PC-3 (cell line): Measurements from ENCODE around the gene GAB3. TPM values are rescaled to one million over a fixed set of nuclear protein-coding genes. Genes with fewer than 3 reads are reported as not detected.

Source experiments
- ATAC-seq: fragments of 200-7000 bp; cut with Tn5 transposase; 2 replicates; pipeline ENCODE4 v1.9.1; 2020; ENCODE audit warnings: mild to moderate bottlenecking, moderate library complexity
- BruUV-seq: library from RNA; stranded (reverse); fragments of 400-500 nt; replicated peaks from 2 replicates; lab custom pipeline; 2021; lab: Mats Ljungman, UMichigan
- CTCF ChIA-PET: fragments of 300-600 bp; sonication (Branson Sonifier 250); formaldehyde crosslinking; loops from one replicate; lab custom pipeline; 2022; ENCODE audit warnings: antibody characterized with exemption; lab: Charles Lee
- POLR2A ChIA-PET: fragments of 300-600 bp; sonication (Branson Sonifier 250); formaldehyde crosslinking; loops from one replicate; lab custom pipeline; 2022; ENCODE audit warnings: antibody characterized with exemption; ENCODE audit not compliant: unreplicated experiment; lab: Charles Lee
- DNase-seq: peaks from one replicate; pipeline ENCODE4 v3.0.0-alpha.2; 2015
- H2AFZ ChIP-seq: fragments of 300-600 bp; sonication (generic); 2 replicates; pipeline ENCODE4 v1.6.0; 2016; ENCODE audit warnings: antibody characterized with exemption, low read length
- H3F3A ChIP-seq: fragments of 300-600 bp; sonication (generic); one replicate; pipeline ENCODE4 v1.6.0; 2017; ENCODE audit warnings: antibody characterized with exemption, low read length, control low read depth, mild to moderate bottlenecking; ENCODE audit not compliant: unreplicated experiment
- H3K27ac ChIP-seq: fragments of 300-600 bp; sonication (generic); 2 replicates; pipeline ENCODE4 v1.5.1; 2016; ENCODE audit warnings: mild to moderate bottlenecking, low read length
- H3K27me3 ChIP-seq: fragments of 300-600 bp; sonication (generic); 2 replicates; pipeline ENCODE4 v1.6.1; 2016; ENCODE audit warnings: low read length, mixed read lengths
- H3K36me3 ChIP-seq: fragments of 300-600 bp; sonication (generic); 2 replicates; pipeline ENCODE4 v1.6.1; 2016; ENCODE audit warnings: low read depth, mixed run types, low read length, mixed read lengths
- H3K4me1 ChIP-seq: fragments of 300-600 bp; sonication (generic); 2 replicates; pipeline ENCODE4 v1.5.1; 2016; ENCODE audit warnings: low read length; ENCODE audit not compliant: insufficient read depth
- H3K4me2 ChIP-seq: fragments of 300-600 bp; sonication (generic); 2 replicates; pipeline ENCODE4 v1.6.0; 2016; ENCODE audit warnings: low read length
- H3K4me3 ChIP-seq: fragments of 300-600 bp; sonication (generic); 2 replicates; pipeline ENCODE4 v1.5.1; 2016; ENCODE audit warnings: mild to moderate bottlenecking, low read length, mixed read lengths
- H3K79me2 ChIP-seq: fragments of 300-600 bp; sonication (generic); 2 replicates; pipeline ENCODE4 v1.6.1; 2017; ENCODE audit warnings: low read length, mixed read lengths
- H3K9ac ChIP-seq: fragments of 300-600 bp; sonication (generic); 2 replicates; pipeline ENCODE4 v1.6.0; 2016; ENCODE audit warnings: mild to moderate bottlenecking, low read length
- H3K9me2 ChIP-seq: fragments of 300-600 bp; sonication (generic); replicated peaks from 2 replicates; pipeline ENCODE4 v1.6.1; 2016; ENCODE audit warnings: mixed run types, low read length, mixed read lengths
- H3K9me3 ChIP-seq: fragments of 300-600 bp; sonication (generic); 2 replicates; pipeline ENCODE4 v1.6.1; 2016; ENCODE audit warnings: low read length, mixed read lengths
- H4K20me1 ChIP-seq: fragments of 300-600 bp; sonication (generic); 2 replicates; pipeline ENCODE4 v1.6.1; 2016; ENCODE audit warnings: low read length, mixed read lengths
- EZH2 ChIP-seq: fragments of 300-600 bp; sonication (generic); IDR thresholded peaks from one replicate; pipeline ENCODE4 v1.6.1; 2017; ENCODE audit warnings: antibody characterized with exemption, mild to moderate bottlenecking, low read length; ENCODE audit not compliant: unreplicated experiment
- EZH2phosphoT487 ChIP-seq: fragments of 300-600 bp; sonication (generic); IDR thresholded peaks from 2 replicates; pipeline ENCODE4 v1.6.1; 2018; ENCODE audit warnings: mild to moderate bottlenecking, antibody characterized with exemption, low read length, borderline replicate concordance
- intact Hi-C: fragments of 100-400 bp; cut with micrococcal nuclease; formaldehyde crosslinking; loops from 2 replicates; pipeline ENCODE4 v1.9.0; 2023
- total RNA-seq: library from RNA; depleted of rRNA; stranded (reverse); fragments of >200 nt; gene quantifications from 2 replicates; pipeline ENCODE4 v1.2.3, GENCODE V29; 2014
- TF ChIP-seq, protein P1 (sequence below): fragments of 300-600 bp; sonication (generic); conservative IDR thresholded peaks from 2 replicates; pipeline ENCODE4 v1.5.1; 2017; ENCODE audit warnings: antibody characterized with exemption, low read depth, mild to moderate bottlenecking, low read length

The GAB3 gene
- total RNA-seq, 1 experiment from 2014 or later, result 3.1 TPM

DNA sequence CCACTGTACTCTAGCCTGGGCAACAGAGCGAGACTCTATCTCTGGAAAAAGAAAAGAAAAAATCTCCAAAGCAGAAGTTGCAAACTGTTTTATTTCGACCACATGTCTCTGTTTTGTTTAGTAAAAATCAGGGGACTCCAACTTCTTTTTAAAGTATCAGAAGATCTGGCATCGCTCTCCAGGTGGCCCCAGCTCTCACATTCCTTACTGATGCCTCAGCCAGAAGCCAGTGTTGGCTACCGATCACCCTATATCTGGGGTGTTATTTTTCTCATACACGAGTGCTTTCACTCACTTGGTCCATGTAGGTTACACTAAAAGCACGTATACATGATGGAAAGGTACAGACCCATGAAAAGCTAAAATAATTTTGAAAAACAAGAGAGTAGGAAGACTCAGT lies 46.1 kb upstream of the GAB3 start:
- H4K20me1 ChIP-seq, result no peaks in the 10 kb centered on the region
- DNase-seq (peak; percentile 20), ATAC-seq (no peak)
- H3K9me2 ChIP-seq, result no peaks in the 10 kb centered on the region
- no peak overlapping the region for H3K27ac ChIP-seq
- H3K4me1 ChIP-seq, result peaks cover 44% of the 10 kb centered on the region
- no peak for TF ChIP-seq EZH2
- CTCF ChIA-PET, result no interaction called here
- H3K9ac ChIP-seq, result no peak overlapping the region
- H3K36me3 ChIP-seq, result no peaks in the 10 kb centered on the region
- intact Hi-C loops, result no loop called here
- no TSS peak for BruUV-seq
- H2AFZ ChIP-seq, result no peak overlapping the region
- no peaks in the 10 kb centered on the region for H3K27me3 ChIP-seq
- no peaks in the 10 kb centered on the region for H3K9me3 ChIP-seq
- 0 out of 2 replicates have a peak overlapping the region, but pooled peaks have one; percentile 12 for H3K4me2 ChIP-seq
- no peak overlapping the region for H3K4me3 ChIP-seq
- POLR2A ChIA-PET, result no interaction called here
- H3K79me2 ChIP-seq, result peaks cover 5% of the 10 kb centered on the region; the same call in 1 of the 2 replicates
- peaks cover 11% of the 10 kb centered on the region for H3F3A ChIP-seq

DNA sequence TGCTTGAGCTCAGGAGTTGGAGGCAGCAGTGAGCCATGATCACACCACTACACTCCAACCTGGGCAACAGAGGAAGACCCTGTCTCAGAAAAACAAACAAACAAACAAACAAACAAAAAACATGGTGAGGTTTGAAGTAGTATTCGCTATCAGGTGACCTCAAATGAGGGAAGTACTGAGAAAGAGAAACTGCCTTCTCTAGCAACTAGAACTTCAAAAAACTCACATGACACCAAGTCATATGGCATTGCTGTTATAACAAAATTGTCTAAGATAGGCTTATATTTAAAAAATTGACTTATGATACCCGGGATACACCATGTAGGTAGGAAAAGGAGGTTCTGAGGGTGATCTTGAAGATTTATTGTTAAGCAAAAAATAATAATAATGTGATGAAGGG lies 44.1 kb upstream of the GAB3 start:
- Histone ChIP-seq H2AFZ (no peak overlapping the region), H4K20me1 (no peaks in the 10 kb centered on the region), H3K4me3 (no peak overlapping the region), H3K4me1 (peaks cover 30% of the 10 kb centered on the region), H3K9me3 (no peaks in the 10 kb centered on the region), H3K79me2 (peaks cover 5% of the 10 kb centered on the region; the same call in 1 of the 2 replicates), H3K27ac (no peak overlapping the region), H3K36me3 (no peaks in the 10 kb centered on the region), H3K4me2 (no peak overlapping the region), H3K9me2 (no peaks in the 10 kb centered on the region), H3K9ac (no peak overlapping the region), H3K27me3 (no peaks in the 10 kb centered on the region), H3F3A (peaks cover 9% of the 10 kb centered on the region)
- intact Hi-C loops, result no loop called here
- no TSS peak for BruUV-seq
- POLR2A ChIA-PET, result no interaction called here
- no peak for DNase-seq
- no peak for TF ChIP-seq EZH2
- no peak for TF ChIP-seq EZH2phosphoT487
- TF ChIP-seq, protein P1, sequence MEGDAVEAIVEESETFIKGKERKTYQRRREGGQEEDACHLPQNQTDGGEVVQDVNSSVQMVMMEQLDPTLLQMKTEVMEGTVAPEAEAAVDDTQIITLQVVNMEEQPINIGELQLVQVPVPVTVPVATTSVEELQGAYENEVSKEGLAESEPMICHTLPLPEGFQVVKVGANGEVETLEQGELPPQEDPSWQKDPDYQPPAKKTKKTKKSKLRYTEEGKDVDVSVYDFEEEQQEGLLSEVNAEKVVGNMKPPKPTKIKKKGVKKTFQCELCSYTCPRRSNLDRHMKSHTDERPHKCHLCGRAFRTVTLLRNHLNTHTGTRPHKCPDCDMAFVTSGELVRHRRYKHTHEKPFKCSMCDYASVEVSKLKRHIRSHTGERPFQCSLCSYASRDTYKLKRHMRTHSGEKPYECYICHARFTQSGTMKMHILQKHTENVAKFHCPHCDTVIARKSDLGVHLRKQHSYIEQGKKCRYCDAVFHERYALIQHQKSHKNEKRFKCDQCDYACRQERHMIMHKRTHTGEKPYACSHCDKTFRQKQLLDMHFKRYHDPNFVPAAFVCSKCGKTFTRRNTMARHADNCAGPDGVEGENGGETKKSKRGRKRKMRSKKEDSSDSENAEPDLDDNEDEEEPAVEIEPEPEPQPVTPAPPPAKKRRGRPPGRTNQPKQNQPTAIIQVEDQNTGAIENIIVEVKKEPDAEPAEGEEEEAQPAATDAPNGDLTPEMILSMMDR, result no peak
- CTCF ChIA-PET, result no interaction called here
- no peak for ATAC-seq

DNA sequence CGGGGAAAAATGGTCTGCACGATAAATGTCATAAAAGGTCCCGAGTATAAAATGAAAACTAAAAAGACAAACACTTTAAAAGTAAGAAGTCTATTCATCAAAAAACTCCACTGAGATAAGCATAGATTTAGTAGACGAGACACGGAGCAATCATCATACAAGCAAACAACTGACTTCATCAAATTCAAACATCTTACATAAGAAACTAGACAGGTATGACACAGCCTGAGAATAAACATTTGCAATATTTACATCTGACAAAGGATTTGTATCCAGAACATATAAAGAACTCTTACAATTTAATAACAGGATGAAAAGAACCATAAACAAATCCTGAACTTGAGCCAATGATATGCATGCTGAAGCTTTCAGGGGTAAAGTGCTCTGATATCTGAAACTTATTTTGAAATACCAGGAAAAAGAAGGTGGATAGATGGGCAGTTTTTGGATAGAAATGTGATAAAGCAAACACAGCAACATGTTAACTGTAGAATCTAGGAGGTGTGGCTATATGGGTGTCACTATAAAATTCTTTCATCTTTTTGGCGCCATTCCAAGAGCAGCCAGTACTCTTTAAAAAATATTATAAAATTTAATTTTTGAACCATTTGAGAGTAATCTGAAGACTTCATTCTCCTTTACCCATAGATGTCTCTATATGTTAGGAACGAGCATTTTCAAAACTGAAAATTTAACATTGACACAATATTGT lies 42.4 kb upstream of the GAB3 start:
- Histone ChIP-seq H3K9me3 (no peaks in the 10 kb centered on the region), H4K20me1 (no peaks in the 10 kb centered on the region), H3F3A (no peaks in the 10 kb centered on the region), H3K4me3 (no peak overlapping the region), H3K36me3 (no peaks in the 10 kb centered on the region), H3K4me2 (peak overlapping the region; percentile 43), H3K27me3 (no peaks in the 10 kb centered on the region), H3K9me2 (no peaks in the 10 kb centered on the region), H3K27ac (no peak overlapping the region), H3K79me2 (peaks cover 5% of the 10 kb centered on the region; the same call in 1 of the 2 replicates), H3K9ac (no peak overlapping the region), H3K4me1 (peaks cover 17% of the 10 kb centered on the region; the same call in 1 of the 2 replicates), H2AFZ (no peak overlapping the region)
- no peak for TF ChIP-seq EZH2phosphoT487
- TF ChIP-seq EZH2, result no peak
- CTCF ChIA-PET, result no interaction called here
- POLR2A ChIA-PET, result no interaction called here
- intact Hi-C loops, result no loop called here
- ATAC-seq, result peak; percentile 90
- BruUV-seq, result no TSS peak
- DNase-seq, result peak; percentile 70
